ENCODE results near the gene PCBP4. TPM values are rescaled to one million over a fixed set of nuclear protein-coding genes. Genes with fewer than 3 reads are reported as not detected.

The PCBP4 gene
- polyA plus RNA-seq, 3 donors = 11.7 to 46.0 (median 18.9) TPM

DNA sequence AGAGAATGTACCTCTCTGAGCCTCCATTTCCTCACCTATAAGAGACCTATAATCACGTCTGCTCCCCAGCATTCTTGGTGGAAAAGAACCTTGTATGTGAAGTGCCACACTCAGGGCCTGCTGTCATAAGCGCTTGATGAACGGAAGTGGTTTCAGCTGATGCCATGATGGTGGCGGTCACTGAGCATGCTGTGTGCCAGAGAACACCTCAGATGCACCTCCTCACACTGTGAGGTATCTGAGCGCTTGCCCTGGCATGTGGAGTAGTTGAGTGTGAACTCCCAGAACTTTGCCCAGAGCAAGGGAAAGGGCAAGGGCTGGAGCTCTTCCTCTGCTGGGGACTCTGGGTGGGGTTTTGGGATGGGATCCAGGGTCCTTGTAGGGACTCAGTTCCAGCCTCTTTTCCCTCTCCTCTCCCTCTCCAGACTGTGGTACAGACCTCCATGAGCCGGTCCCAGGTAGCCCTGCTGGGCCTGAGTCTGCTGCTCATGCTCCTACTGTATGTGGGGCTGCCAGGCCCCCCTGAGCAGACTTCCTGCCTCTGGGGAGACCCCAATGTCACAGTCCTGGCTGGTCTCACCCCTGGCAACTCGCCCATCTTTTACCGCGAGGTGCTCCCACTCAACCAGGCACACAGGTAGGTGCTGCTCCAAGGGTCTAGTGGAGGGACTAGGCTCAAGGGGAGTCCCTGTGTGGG is 10.3 kb upstream of the PCBP4 start:
- WGBS, 3 donors = 82 to 87% (median 86%) methylated on average over 9 of the region's 9 CpGs
- H3K27ac ChIP-seq (ENCODE audit: low read depth, low read length) = no peak overlapping the region

DNA sequence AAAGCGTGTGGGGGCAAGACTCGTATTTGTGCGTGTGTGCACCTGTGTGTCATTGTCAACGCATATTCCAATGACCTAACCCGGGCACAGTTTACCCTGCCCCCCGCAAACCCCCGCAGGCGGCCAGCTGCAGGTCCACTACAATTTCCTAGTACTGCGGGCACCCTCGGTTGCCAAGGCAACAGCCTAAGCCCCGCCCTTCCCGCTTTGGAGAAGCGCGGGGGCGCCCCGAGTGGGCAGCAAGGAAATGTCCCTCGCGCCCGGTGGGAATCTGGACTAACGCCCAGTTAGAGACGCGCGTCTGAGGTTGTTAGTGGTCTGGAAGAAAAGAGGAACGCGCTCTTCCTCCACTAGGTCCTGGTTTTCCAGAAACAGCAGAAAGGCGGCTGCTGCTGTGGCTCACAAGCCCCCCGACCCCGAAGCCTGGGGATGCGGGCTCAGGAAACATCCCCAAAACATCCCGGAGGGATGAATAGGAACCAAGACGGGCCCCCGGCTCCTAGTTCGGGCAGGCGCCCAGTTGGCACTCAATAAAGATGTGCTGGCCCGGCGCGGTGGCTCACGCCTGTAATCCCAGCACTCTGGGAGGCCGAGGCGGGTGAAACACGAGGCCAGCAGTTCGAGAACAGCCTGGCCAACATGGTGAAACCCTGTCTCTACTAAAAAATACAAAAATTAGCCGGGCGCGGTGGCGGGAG is 8.7 kb upstream of the PCBP4 start:
- H3K27ac ChIP-seq (ENCODE audit: low read depth, low read length) = no peak overlapping the region
- 33 to 38% (median 34%) methylated on average over 46 of the region's 46 CpGs for WGBS, 3 donors

DNA sequence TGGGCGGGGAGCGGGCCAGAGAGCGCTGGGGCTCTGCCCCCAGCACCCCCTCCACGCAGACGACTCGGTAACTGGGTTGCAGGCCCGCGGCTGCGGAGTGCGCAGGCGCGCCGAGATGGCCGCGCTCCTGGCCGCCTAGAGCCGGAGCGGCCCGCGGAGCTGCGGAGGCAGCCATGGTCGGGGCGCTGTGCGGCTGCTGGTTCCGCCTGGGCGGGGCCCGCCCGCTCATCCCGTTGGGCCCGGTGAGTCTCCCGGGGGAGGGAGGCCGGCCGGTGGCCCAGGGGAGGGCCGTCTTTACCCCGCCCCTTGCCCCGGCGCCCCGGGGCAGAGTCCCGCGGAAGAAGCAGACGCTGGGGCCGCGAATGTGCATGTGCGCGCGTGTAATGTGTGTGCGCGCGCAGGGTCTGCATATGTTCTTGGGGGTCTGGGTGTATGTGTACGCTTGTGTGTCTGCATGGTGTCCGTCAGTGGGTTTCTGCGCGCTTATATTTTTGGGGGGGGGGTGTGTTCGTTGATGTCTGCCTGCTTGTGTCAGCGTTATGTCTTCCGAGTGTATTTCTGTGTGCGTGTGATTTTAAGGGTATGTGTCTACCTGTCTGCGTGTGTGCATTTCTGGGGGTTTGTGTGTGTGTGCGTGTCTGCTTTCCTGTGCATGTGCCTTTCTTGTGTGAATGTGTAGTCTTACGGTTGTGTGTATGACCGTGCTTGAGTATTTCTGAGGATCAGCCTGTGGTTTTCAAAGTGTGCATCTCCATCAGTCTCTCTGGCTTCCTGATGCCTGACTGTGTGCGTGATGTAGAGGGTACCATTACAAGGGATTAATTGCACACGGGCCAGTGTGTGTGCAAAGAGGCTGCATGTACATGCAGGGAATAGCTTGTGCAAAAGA is 8.0 kb upstream of the PCBP4 start, which contains the start of gene ABHD14A:
Gene ABHD14A (plus strand): TSS at position 102 of the 889 bp plus-strand sequence. CDS start 72 bp downstream, at position 174.
- WGBS, 3 donors = 0% methylated on average over 45 to 63 of the region's 63 CpGs

DNA sequence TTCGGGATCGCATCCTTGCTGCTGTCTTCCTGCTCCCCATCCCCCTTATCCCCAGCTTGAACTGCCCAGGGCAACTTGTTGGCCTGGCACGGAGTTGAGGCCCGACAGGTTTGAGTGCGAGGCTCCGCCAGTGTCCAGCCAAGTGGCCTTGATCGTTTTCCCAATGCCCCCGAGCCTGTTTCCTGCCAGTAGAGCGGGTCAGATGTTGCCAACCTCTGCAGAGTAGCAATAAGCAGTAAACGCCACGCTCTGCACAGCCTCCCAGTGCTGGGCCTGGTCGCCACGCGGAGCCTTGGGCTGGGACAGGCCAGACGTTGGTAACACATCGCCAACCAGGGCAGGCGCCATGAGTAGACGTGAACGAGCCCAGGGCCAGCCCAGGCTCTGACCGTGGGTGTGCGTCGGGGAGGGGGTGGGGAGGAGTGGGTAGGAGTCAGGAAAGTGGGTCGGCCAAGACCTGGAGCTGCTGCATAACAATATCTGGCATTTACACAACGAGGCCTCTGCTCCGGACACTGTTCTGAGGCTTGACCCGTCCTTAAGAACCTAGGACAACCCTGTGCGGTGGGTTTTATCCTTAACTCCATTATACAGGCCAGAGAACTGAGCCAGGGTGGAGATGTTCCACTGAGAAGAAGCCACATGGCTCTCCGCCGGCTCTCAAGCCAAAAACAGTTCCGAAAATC is 7.2 kb upstream of the PCBP4 start:
- WGBS, 3 donors = 10 to 14% (median 11%) methylated on average over 30 of the region's 30 CpGs
- no peak overlapping the region for H3K27ac ChIP-seq (ENCODE audit: low read depth, low read length)

More for the DNA sequence above, 8.0 kb upstream of the PCBP4 start, which contains the start of gene ABHD14A:
- no peak within 1 kb of the TSS for H3K27ac ChIP-seq (ENCODE audit: low read depth, low read length)

DNA sequence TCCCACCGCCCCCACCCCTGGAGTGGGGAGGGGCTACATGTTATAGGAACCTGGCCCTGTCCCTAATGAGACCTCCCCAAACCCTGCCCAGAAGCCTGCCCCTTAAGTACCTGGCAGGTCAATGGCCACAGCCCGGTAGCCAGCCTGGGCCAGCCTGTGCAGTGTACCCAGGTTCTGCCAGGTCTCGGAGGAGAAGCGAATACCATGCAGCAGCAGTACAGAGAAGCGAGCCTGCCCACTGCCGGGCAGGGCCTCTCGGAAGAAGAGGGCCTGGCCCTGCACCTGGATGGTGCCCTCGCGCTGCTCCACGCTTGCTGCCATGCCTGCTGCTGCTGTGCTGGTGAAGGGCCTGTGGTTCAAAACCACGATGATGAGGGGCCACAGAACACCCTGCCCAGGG is 4.1 kb upstream of the PCBP4 start:
- 85 to 94% (median 88%) methylated on average over 11 of the region's 11 CpGs for WGBS, 3 donors
- no peak overlapping the region for H3K27ac ChIP-seq (ENCODE audit: low read depth, low read length)

DNA sequence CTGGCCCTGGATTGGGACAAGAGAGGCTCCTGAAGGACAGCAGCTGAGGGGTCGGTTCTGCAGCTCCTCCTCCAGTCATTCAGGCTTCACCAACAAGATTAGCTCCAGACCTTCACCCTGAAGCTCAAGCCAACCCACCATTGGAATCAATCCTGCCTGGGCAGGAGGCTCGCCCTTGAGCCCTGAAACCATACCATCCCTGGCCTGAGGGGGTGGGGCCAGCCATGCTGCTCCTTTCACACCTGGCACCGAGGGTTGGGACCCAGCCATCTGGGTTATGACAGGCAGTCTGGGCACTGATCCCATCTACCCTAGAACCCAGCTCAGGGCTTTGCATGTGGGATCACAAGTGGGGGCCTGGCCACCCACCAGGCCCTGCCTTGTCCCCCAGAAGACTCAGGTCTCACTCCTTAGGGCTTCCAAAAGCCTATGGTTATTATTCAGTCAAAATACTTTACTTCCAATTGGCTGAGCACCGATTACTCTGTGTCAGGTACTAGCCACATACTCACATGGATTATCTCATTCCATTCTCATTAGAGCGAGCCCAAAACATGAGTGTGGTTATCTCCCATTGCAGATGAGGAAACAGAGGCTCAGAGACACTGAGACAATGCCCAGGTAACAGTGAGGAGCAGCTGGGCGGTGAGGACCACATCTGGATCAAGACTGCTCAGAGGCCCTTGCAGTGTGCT is 3.5 kb upstream of the PCBP4 start:
- no peak overlapping the region for H3K27ac ChIP-seq (ENCODE audit: low read depth, low read length)
- 49 to 83% (median 77%) methylated on average over 6 of the region's 6 CpGs for WGBS, 3 donors

DNA sequence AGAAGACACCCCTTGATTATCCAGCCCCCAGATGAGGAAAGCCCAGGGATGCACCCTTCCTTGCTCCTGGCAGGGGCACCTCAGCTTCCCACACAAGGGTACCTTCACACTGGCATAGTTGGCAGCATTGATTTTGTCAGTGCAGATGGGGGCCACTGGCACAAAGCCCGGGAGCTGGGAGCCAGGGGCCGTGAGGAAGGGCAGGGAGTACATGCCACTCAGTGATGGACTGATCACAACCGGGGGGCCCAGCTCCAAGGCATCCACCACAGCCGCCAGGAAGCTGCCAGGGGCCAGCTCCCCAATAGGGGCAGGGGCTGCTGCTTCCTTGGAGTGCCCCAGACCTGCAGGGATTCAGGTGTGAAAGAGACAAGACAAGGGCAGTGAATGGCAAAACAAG is 2.6 kb upstream of the PCBP4 start:
- WGBS, 3 donors = 61 to 78% (median 78%) methylated on average over 4 of the region's 4 CpGs
- H3K27ac ChIP-seq (ENCODE audit: low read depth, low read length) = no peak overlapping the region

DNA sequence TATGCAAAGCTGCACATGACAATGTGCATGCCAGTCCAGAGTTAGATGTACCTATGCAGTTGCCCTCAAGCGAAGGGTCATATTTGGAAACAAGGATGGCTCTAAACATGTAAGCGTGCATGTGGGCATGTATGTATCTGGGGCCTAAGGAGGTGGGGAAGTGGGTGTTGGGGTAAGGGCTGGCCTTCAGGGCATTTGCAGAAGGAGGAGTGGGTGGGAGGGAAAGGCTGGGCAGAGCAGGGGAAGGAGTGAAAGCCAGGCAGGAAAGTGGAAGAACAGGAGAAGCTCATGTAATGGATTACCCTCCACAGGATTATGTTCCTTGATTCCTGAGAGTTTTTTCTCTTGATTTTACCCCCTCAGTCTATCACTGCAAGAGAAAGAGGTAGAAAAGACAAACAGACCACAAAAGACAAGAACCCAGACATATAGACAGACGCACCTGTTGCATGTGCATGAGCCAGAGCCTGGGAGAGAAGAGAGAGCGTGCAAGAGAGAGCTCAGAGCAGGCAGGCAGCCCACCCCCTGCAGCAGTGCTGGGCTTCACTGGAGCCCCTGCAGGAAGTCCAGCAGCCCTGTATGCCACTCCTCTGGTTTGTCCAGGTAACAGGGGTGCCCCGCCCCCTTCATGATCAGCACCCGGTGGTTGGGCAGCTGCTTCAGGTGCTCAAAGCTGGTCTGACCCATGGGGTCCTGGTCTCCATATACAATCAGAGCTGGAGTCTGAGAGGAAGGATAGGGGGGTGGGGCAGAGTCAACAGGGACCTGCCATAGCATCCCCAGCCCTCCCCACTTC is 1.8 kb upstream of the PCBP4 start:
- H3K27ac ChIP-seq (ENCODE audit: low read depth, low read length) = no peak overlapping the region
- WGBS, 3 donors = 79 to 89% (median 86%) methylated on average over 6 of the region's 6 CpGs

DNA sequence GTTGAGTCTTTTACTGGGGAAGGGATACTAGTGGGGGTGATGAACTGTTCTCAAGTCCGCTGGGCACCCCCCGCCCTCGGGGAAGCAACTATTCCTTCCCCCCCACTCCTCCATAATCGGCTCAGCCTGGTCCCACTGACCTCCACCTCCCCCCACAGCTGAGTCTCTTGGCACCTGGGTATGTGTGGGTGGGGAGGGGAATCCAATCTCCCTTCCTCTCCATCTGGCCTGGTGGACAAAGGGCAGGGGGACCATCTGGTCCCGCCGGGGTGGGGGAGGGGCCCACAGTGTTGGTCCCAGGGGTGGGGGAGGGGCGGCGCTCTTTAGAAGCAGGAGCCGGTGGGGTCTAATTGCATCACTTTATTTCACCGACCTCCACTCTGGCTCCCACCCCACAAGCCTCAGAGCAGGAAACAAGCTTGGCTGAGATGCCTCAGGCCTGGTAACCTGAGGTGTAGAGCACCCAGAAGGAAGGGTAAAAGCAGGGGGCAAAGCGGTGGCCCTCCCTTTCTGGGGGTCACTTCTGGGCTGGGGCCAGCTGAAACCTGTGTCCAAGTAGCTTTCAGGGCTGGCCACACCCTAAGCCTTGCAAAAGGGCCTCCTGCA is 1.0 kb upstream of the PCBP4 start:
- 10 to 15% (median 10%) methylated on average over 9 to 11 of the region's 11 CpGs for WGBS, 3 donors
- no peak overlapping the region for H3K27ac ChIP-seq (ENCODE audit: low read depth, low read length)

DNA sequence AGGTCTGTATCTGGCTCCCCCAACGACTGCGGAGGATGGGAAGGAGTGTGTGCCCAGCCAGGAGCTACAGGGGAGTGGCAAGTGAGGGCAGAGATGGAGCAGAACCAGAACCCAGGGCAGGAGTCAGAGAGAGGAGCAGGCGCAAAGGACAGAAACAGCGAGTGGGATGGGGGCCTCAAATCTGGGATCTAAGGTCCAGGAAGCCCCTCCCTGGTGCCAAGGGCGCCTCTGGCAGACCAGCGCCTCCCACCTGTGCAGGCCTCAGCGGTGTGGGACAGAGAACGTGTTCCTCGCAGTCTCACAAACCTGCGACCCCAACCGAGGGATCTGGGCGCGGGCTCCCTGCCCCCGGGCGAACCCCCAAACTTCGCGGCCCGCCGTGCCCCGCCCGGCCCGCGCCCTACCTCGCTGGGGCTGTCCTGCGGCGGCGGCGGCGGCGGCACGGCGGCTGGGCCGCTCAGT is 301 bp downstream of the PCBP4 start:
- 3 to 15% (median 6%) methylated on average over 9 to 33 of the region's 33 CpGs for WGBS, 3 donors
- no peak overlapping the region for H3K27ac ChIP-seq (ENCODE audit: low read depth, low read length)

DNA sequence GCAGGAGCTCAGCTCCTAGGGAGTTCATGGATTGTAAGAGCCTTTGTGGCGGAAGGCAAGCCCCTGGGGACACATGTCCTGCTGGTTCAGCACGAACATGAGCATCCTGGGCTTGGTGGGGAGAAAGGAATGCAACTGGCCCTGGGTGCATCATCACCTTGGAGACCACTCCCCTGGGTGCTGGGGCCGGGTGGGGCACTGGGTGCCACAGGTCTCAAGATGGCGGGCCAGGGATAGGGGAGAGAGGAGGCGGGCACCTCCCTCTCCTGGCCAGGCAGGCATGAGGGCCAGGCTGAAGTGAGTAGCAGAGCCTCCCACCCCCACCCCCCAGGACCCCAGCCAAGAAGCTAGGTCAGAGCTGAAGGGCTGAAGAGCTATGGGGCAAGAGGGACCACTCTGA is 768 bp downstream of the PCBP4 start:
- no peak overlapping the region for H3K27ac ChIP-seq (ENCODE audit: low read depth, low read length)
- WGBS, 3 donors = 73 to 91% (median 76%) methylated on average over 5 of the region's 5 CpGs

DNA sequence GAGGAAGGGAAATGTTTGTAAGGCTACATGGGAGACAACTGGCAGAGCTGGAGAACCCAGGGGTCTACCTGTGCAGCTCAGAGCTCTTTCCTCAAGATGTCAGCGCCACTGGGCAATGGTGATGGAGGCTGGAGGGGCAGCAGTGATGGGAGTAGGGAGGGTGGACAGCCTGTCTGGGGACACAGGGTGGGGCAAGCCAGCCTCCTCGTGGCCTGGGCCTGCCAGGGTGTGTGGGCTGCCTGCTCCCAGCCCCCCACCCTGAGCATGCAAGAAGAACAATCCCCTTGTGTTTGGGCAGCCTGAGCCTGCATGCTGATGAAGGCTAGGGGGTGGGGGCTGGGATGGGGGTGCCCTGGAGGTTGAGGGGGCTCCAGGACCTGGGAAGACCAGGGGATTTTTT is 1.2 kb downstream of the PCBP4 start:
- no peak overlapping the region for H3K27ac ChIP-seq (ENCODE audit: low read depth, low read length)
- 68 to 93% (median 81%) methylated on average over 2 of the region's 2 CpGs for WGBS, 3 donors

DNA sequence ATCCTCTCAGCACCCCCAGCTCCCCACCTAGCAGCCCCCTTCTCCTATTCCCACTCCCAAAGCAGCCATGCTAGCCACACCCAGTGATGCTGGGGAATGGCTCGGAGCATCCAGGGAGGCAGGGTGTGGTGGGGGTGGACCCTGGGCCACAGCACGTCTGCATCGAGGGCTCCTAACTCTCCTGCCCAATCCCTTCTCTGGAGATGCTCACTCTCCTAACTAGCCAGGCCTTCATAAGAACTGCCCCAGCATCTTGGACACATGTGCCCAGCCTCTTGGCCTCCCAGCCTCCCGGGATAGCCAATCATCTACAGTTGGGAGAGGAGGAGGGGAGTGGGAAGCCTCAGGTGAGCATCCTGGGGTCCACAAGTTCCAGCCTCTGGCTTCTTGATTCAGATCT is 2.7 kb downstream of the PCBP4 start:
- H3K27ac ChIP-seq (ENCODE audit: low read depth, low read length) = no peak overlapping the region
- WGBS, 3 donors = 73 to 80% (median 79%) methylated on average over 4 of the region's 4 CpGs

DNA sequence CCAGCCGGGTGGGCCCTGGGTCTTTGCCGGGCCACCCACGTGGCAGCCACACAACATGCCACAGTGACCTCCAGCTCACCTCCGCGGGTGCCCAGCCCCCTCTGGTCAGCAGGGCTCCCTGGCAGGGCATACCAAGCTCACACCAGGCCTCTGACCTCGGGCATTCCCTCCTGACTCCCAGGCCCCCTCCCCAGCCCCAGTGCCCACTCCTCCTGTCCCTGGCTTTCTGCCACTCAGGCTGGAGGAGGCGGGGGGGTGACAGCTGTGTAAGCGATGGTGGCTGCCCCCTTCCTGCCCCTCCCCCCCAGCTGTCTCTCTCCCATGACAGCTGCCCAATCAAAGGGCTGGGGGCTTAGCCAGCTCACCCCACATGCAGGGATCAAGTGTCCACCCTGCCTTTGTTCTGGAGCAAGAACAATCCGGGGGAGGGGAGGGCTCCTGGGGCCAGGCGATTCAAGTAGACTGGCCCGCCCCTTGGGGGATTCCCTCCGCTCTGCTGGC is 3.3 kb downstream of the PCBP4 start:
- H3K27ac ChIP-seq (ENCODE audit: low read depth, low read length) = no peak overlapping the region
- 76 to 80% (median 78%) methylated on average over 11 to 12 of the region's 12 CpGs for WGBS, 3 donors

DNA sequence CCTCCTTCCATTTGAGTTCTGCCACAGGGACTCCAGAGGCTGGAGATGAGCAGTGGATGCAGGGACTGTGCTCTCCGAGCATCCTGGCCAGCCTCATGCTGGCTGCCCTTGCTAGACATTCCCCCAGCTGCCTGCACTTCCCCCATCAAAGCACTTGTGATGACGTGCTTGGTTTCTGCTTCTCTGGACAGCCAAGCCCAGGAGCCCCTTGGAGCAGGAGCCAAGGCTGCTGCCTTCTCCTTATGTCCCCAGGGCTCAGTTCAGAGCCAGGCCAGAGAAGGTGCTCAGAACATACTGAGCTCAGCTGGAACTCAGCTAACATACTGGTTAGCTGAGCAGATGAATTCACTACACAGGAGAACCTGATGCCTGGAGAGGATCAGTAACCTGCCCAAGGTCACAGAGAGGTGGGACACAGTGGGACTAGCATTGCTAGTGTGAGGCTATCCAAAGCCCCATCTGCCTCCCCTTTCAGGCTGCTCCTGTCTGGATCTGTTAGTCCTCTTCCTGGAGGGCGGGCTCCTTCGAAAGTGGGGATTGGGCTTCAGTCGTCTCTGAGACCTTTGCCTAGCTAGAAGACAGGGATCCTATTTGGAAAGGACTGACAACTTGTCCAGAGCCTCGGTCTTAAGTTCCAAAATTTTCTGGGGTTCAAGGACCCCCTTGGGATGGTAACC is 4.3 kb downstream of the PCBP4 start:
- 74 to 91% (median 77%) methylated on average over 6 of the region's 6 CpGs for WGBS, 3 donors

More for the DNA sequence above, 4.3 kb downstream of the PCBP4 start:
- no peak overlapping the region for H3K27ac ChIP-seq (ENCODE audit: low read depth, low read length)
